HG03558 (cell line): ENCODE measurements around the gene VPS26A.

Experiments
- ATAC-seq: cut with Tn5 transposase; IDR thresholded peaks from one replicate; pipeline ENCODE4 v1.9.1; 2021; ENCODE audit warnings: moderate number of reproducible peaks; ENCODE audit not compliant: unreplicated experiment; ENCODE audit errors: extremely low read depth

The VPS26A gene

GRCh38 chr10:69216577-69217118 is 92.7 kb downstream of the VPS26A start:
- no peak for ATAC-seq

GRCh38 chr10:69217119-69217754 is 93.3 kb downstream of the VPS26A start:
- ATAC-seq = no peak

GRCh38 chr10:69218831-69219230 is 94.9 kb downstream of the VPS26A start:
- ATAC-seq = no peak

- no peak for ATAC-seq
Measured at GRCh38 chr10:69220041-69220451, 96.1 kb downstream of the VPS26A start, which contains the start of gene HKDC1. Gene HKDC1 (plus strand): TSS chr10:69220332. CDS start chr10:69220436, 104 bp downstream.

- no peak for ATAC-seq
Measured at GRCh38 chr10:69220507-69220906, 96.5 kb downstream of the VPS26A start.
